Liver (tissue), 9 donors: ENCODE data around the gene ACRV1. TPM values are rescaled to one million over a fixed set of nuclear protein-coding genes. Genes with fewer than 3 reads are reported as not detected.

Source experiments
- DNase-seq: peaks from one replicate; pipeline ENCODE4 v3.0.0-alpha.2; 2017; ENCODE audit warnings: low spot score
- H3K27ac ChIP-seq, 2 donors: one replicate each; pipeline ENCODE4 v1.7.0; 2013; ENCODE audit warnings: inconsistent platforms in 2 of 2, low read length in 2 of 2, control low read depth in 1 of 2, low read depth in 1 of 2, mild to moderate bottlenecking in 1 of 2
- H3K27me3 ChIP-seq, 4 donors: one replicate each; pipeline versions ENCODE4 v1.6.1 to v1.7.0; 2013; ENCODE audit warnings: low read length in 3 of 4, inconsistent platforms in 1 of 4, mild to moderate bottlenecking in 1 of 4, moderate library complexity in 1 of 4; ENCODE audit not compliant: control insufficient read depth in 4 of 4, insufficient read depth in 4 of 4
- H3K36me3 ChIP-seq, 4 donors: one replicate each; pipeline versions ENCODE4 v1.6.1 to v1.7.0; 2013; ENCODE audit warnings: low read length in 3 of 4, mild to moderate bottlenecking in 3 of 4, low read depth in 1 of 4, moderate library complexity in 1 of 4; ENCODE audit not compliant: control insufficient read depth in 4 of 4, insufficient read depth in 3 of 4
- H3K4me1 ChIP-seq, 4 donors: one replicate each; pipeline versions ENCODE4 v1.6.1 to v1.7.0; 2013; ENCODE audit warnings: low read length in 3 of 4, mild to moderate bottlenecking in 3 of 4, moderate library complexity in 1 of 4; ENCODE audit not compliant: control insufficient read depth in 4 of 4, insufficient read depth in 4 of 4
- H3K4me3 ChIP-seq, 3 donors: one replicate each; pipeline versions ENCODE4 v1.6.1 to v1.7.0; 2013; ENCODE audit warnings: low read length in 3 of 3, control low read depth in 1 of 3, low read depth in 1 of 3, mild to moderate bottlenecking in 1 of 3
- H3K9ac ChIP-seq, 2 donors: one replicate each; pipeline ENCODE4 v1.7.0; 2013; ENCODE audit warnings: low read length in 2 of 2, mild to moderate bottlenecking in 2 of 2, moderate library complexity in 2 of 2, control low read depth in 1 of 2, low read depth in 1 of 2
- H3K9me3 ChIP-seq, 4 donors: one replicate each; pipeline versions ENCODE4 v1.6.1 to v1.7.0; 2013; ENCODE audit warnings: low read length in 3 of 4; ENCODE audit not compliant: control insufficient read depth in 4 of 4
- ATF3 ChIP-seq: IDR thresholded peaks from 2 replicates; pipeline ENCODE4 v1.6.1; 2016; ENCODE audit warnings: antibody characterized with exemption
- EGR1 ChIP-seq, 2 donors: IDR thresholded peaks; 2 replicates each; pipeline ENCODE4 v1.6.1; 2016 to 2018; ENCODE audit warnings: antibody characterized with exemption in 2 of 2, low read depth in 2 of 2
- FOXA2 ChIP-seq: IDR thresholded peaks from 2 replicates; pipeline ENCODE4 v1.6.1; 2016; ENCODE audit warnings: antibody characterized with exemption
- GABPA ChIP-seq, 2 donors: IDR thresholded peaks in 1 of 2; conservative IDR thresholded peaks in 1 of 2; 2 replicates each; pipeline ENCODE4 v1.6.1; 2016; ENCODE audit warnings: antibody characterized with exemption in 2 of 2, mild to moderate bottlenecking in 1 of 2, moderate library complexity in 1 of 2
- HNF4A ChIP-seq, 2 donors: conservative IDR thresholded peaks; 2 replicates each; pipeline ENCODE4 v1.6.1; 2016; ENCODE audit warnings: antibody characterized with exemption in 2 of 2, mild to moderate bottlenecking in 2 of 2
- HNF4G ChIP-seq: IDR thresholded peaks from 2 replicates; pipeline ENCODE4 v1.6.1; 2016; ENCODE audit warnings: antibody characterized with exemption
- JUND ChIP-seq, 2 donors: IDR thresholded peaks; 2 replicates each; pipeline ENCODE4 v1.6.1; 2016; ENCODE audit warnings: antibody characterized with exemption in 2 of 2
- NR2F2 ChIP-seq: IDR thresholded peaks from 2 replicates; pipeline ENCODE4 v1.6.1; 2016; ENCODE audit warnings: antibody characterized with exemption
- RAD21 ChIP-seq, 2 donors: IDR thresholded peaks; 2 replicates each; pipeline ENCODE4 v1.6.1; 2016; ENCODE audit warnings: antibody characterized with exemption in 2 of 2, mild to moderate bottlenecking in 2 of 2
- RXRA ChIP-seq, 2 donors: IDR thresholded peaks; 2 replicates each; pipeline ENCODE4 v1.6.1; 2017 to 2018; ENCODE audit warnings: antibody characterized with exemption in 2 of 2, mild to moderate bottlenecking in 1 of 2
- SP1 ChIP-seq: IDR thresholded peaks from 2 replicates; pipeline ENCODE4 v1.6.1; 2018; ENCODE audit warnings: antibody characterized with exemption, mild to moderate bottlenecking
- TAF1 ChIP-seq: conservative IDR thresholded peaks from 2 replicates; pipeline ENCODE4 v1.6.1; 2016; ENCODE audit warnings: antibody characterized with exemption, mild to moderate bottlenecking
- YY1 ChIP-seq: IDR thresholded peaks from 2 replicates; pipeline ENCODE4 v1.6.1; 2016; ENCODE audit warnings: antibody characterized with exemption, mild to moderate bottlenecking
- WGBS: extraction: QIAGEN DNeasy Blood & Tissue Kit; methylation state at CpG from one replicate; pipeline ENCODE4 v1.1.7; 2013; 5-methylcytosine and 5-hydroxymethylcytosine counted together
- polyA plus RNA-seq, 2 donors: library from polyadenylated mRNA; stranded (reverse) in 1 of 2; unstranded in 1 of 2; fragments of 200-250 nt in 1 of 2; fragments of >200 nt in 1 of 2; fragmentation: Nextera tagmentation in 1 of 2; extraction: Ambion mirVana in 1 of 2; gene quantifications; one replicate each; pipeline versions ENCODE4 v1.2.1 to v1.2.3, GENCODE V29; 2013 to 2015
- total RNA-seq, 2 donors: library from RNA; depleted of rRNA; stranded (reverse); fragments of >200 nt; gene quantifications; one replicate each; pipeline ENCODE4 v1.2.3, GENCODE V29; 2014
- TF ChIP-seq, protein P1 (sequence below): IDR thresholded peaks from 2 replicates; pipeline ENCODE4 v1.6.1; 2016; ENCODE audit warnings: antibody characterized with exemption
- TF ChIP-seq, protein P2 (sequence below): IDR thresholded peaks from 2 replicates; pipeline ENCODE4 v1.6.1; 2016; ENCODE audit warnings: antibody characterized with exemption
- TF ChIP-seq, protein P3 (sequence below): fragments of 150-350 bp; IDR thresholded peaks from 2 replicates; pipeline ENCODE4 v1.5.1; 2017; ENCODE audit warnings: improper control_type of control experiment, low read depth, low read length; ENCODE audit not compliant: missing input control
- donor health status: healthy.
- donor health status: healthy.
- donor health status: healthy.
- donor health status: healthy.
- donor health status: healthy.

Gene ACRV1
- total and polyA plus RNA-seq, 4 donors, result not detected

DNA sequence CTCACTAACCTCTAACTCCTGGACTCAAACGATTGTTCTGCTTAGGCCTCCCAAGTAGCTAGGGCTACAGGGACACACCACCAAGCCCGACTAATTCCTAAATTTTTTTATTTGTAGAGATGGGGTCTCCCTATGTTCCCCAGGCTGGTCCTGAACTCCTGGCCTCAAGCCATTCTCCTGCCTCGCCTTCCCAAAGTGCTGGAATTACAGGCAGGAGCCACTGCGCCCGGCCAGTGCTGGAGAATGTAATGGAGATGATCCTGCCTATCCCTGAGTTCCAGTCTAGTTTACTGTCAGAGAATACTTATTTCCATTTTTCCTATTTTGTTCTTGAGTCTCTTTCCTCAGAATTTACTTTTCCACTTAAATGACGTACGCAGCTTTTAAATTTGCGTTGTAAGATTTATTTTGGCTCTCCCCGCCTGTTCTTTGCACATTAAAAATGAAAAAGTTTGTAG, 55.9 kb downstream of the ACRV1 start, which contains the start of gene CHEK1 (continued):
- TF ChIP-seq, protein P1, sequence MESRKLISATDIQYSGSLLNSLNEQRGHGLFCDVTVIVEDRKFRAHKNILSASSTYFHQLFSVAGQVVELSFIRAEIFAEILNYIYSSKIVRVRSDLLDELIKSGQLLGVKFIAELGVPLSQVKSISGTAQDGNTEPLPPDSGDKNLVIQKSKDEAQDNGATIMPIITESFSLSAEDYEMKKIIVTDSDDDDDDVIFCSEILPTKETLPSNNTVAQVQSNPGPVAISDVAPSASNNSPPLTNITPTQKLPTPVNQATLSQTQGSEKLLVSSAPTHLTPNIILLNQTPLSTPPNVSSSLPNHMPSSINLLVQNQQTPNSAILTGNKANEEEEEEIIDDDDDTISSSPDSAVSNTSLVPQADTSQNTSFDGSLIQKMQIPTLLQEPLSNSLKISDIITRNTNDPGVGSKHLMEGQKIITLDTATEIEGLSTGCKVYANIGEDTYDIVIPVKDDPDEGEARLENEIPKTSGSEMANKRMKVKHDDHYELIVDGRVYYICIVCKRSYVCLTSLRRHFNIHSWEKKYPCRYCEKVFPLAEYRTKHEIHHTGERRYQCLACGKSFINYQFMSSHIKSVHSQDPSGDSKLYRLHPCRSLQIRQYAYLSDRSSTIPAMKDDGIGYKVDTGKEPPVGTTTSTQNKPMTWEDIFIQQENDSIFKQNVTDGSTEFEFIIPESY, result no peak
- TF ChIP-seq RAD21 (IDR thresholded peaks at IDR 0.05) (no peak), GABPA (IDR thresholded peaks at IDR 0.05 in 1 of 2, conservative IDR thresholded peaks at IDR 0.05 in 1 of 2) (no peak), FOXA2 (no peak)

DNA sequence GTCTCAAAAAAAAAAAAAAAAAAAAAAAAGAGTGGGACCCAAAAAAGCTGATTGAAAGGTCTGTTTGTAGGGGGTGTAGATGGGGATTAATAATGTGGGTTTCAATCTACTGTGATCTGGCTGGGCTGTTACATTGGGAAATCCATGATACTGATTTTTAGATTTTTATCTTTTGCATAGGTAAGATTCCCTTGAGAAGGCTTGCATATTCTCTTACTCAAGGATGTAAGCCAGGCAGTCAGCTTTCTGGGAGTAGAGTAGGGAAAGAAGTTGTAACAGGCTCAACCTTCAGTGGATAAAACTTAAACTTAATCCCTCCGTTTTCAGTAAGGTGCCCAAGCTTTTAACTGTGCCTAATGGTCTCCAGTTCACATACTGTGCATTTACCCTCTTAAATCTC, 57.6 kb downstream of the ACRV1 start:
- TF ChIP-seq GABPA (IDR thresholded peaks at IDR 0.05 in 1 of 2, conservative IDR thresholded peaks at IDR 0.05 in 1 of 2) (no peak), RXRA (IDR thresholded peaks at IDR 0.05) (no peak), ATF3 (no peak), EGR1 (IDR thresholded peaks at IDR 0.05; ENCODE audit: low read depth in 2 of 2) (no peak), HNF4A (conservative IDR thresholded peaks at IDR 0.05) (no peak), FOXA2 (no peak), RAD21 (IDR thresholded peaks at IDR 0.05) (no peak), JUND (IDR thresholded peaks at IDR 0.05) (no peak), NR2F2 (no peak)
- H3K27ac ChIP-seq, result no peak overlapping the region

GRCh38 chr11:125621995-125622394, 58.7 kb downstream of the ACRV1 start:
- Histone ChIP-seq H3K9me3 (no peaks in the 10 kb centered on the region), H3K4me3 (no peak overlapping the region), H3K27me3 (no peaks in the 10 kb centered on the region), H3K9ac (no peak overlapping the region), H3K4me1 (peaks cover 3 to 20% (median 15%) of the 10 kb centered on the region in 4 donors), H3K27ac (no peak overlapping the region), H3K36me3 (peaks cover 13 to 48% (median 45%) of the 10 kb centered on the region in 4 donors)
- no peak for DNase-seq
- 94% methylated on average over 2 of the region's 2 CpGs for WGBS
- no peak for TF ChIP-seq EGR1 (IDR thresholded peaks at IDR 0.05; ENCODE audit: low read depth in 2 of 2)
- TF ChIP-seq, protein P2, sequence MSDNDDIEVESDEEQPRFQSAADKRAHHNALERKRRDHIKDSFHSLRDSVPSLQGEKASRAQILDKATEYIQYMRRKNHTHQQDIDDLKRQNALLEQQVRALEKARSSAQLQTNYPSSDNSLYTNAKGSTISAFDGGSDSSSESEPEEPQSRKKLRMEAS, result no peak
- TF ChIP-seq HNF4A (conservative IDR thresholded peaks at IDR 0.05), result no peak
- TF ChIP-seq HNF4G, result no peak
- TF ChIP-seq RAD21 (IDR thresholded peaks at IDR 0.05), result no peak
- TF ChIP-seq TAF1, result no peak
- TF ChIP-seq, protein P1, result no peak
- no peak for TF ChIP-seq ATF3
- no peak for TF ChIP-seq SP1
- TF ChIP-seq YY1, result no peak
- no peak for TF ChIP-seq NR2F2
- TF ChIP-seq GABPA (IDR thresholded peaks at IDR 0.05 in 1 of 2, conservative IDR thresholded peaks at IDR 0.05 in 1 of 2), result no peak
- TF ChIP-seq, protein P3, sequence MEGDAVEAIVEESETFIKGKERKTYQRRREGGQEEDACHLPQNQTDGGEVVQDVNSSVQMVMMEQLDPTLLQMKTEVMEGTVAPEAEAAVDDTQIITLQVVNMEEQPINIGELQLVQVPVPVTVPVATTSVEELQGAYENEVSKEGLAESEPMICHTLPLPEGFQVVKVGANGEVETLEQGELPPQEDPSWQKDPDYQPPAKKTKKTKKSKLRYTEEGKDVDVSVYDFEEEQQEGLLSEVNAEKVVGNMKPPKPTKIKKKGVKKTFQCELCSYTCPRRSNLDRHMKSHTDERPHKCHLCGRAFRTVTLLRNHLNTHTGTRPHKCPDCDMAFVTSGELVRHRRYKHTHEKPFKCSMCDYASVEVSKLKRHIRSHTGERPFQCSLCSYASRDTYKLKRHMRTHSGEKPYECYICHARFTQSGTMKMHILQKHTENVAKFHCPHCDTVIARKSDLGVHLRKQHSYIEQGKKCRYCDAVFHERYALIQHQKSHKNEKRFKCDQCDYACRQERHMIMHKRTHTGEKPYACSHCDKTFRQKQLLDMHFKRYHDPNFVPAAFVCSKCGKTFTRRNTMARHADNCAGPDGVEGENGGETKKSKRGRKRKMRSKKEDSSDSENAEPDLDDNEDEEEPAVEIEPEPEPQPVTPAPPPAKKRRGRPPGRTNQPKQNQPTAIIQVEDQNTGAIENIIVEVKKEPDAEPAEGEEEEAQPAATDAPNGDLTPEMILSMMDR, result no peak
- TF ChIP-seq RXRA (IDR thresholded peaks at IDR 0.05), result no peak

More for the DNA sequence above, 57.6 kb downstream of the ACRV1 start:
- Histone ChIP-seq H3K9ac (no peak overlapping the region), H3K4me1 (peaks cover 3 to 20% (median 15%) of the 10 kb centered on the region in 4 donors), H3K27me3 (no peaks in the 10 kb centered on the region), H3K4me3 (no peak overlapping the region), H3K9me3 (no peaks in the 10 kb centered on the region), H3K36me3 (peaks cover 13 to 38% (median 37%) of the 10 kb centered on the region in 4 donors)
- 100% methylated on average over 1 of the region's 1 CpG for WGBS
- DNase-seq, result no peak
